HTERT RPE-1 (cell line): ENCODE data around the gene ERGIC2.
"Not testable (repeated sequence)": the region's sequence is repeated elsewhere in the genome, so short reads cannot be mapped to it uniquely, and the experiment has no call there.

Experiments
- in situ Hi-C: fragments of 300-500 bp; cut with MboI; formaldehyde crosslinking; loops from 4 replicates; pipeline ENCODE4 v1.14.3; 2020; ENCODE audit warnings: low sequenced_read_pairs

ERGIC2 gene, protein sequence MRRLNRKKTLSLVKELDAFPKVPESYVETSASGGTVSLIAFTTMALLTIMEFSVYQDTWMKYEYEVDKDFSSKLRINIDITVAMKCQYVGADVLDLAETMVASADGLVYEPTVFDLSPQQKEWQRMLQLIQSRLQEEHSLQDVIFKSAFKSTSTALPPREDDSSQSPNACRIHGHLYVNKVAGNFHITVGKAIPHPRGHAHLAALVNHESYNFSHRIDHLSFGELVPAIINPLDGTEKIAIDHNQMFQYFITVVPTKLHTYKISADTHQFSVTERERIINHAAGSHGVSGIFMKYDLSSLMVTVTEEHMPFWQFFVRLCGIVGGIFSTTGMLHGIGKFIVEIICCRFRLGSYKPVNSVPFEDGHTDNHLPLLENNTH

DNA sequence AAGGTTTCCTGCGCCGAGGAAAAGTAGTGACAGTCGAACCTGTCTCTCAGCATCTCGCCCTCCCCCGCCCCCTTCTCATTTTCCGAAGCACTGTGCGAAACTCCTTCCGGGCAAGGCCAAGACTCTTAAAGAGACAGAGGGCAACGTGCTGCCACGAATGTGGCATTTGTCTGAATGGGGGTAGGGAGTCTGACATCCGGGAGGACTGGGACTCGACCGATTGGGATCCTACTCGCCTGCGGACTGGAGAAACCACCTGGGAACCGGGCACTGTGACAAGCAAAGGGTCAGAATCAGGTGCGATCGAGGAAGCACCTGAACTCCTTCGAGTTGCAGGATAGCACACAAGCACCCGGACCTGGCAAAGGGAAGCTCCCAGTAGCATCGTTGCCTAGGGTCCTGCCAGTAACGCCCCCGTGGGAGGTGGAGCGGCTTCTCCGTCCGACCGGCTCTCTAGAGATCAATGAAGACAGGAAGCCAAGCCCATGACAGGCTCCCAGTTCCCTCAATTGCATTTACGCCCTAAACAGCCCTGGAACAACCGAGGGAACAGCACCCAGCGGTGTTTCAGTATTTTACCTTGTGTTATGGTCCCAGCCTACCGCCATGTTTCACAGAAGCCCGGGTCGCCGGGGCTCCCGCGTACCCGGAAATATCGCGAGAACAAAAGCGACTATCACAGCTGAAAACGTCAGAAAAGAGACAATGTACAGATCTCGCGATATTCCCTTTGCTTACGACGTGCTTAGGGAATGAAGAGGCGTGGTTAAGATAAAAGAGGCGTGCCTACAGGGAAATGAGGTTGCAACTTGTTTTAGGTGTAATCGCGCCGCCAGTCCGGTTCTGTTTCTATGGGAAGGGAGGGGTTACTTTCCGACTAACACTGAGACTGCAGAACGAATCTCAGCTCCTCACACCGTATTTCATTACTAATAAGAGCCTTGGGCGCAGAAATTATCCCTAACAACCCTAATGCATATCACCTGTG is at the start of gene ERGIC2:
Gene ERGIC2, minus strand, starts transcription at position 637 of the 988 bp plus-strand sequence. CDS start 9,539 bp downstream, outside the sequence.
- in situ Hi-C loops, result no loop called here

DNA sequence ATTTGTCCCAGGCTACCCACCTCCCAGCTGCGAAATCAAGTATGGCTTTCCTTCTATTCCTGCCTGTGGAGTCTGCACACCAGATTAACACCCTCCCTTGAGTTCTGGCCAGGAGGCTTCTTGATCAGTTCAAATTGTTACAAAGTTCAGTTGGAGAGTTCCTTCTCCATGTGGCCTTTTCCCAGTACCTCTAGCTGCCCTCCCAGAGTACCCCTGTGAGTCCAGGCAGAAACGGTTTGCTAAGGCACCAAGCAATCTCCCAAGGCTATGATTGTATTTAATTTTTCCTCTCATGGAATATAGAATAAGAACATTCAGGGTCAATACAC is 49.7 kb upstream of the ERGIC2 start:
- in situ Hi-C loops, result no loop called here

DNA sequence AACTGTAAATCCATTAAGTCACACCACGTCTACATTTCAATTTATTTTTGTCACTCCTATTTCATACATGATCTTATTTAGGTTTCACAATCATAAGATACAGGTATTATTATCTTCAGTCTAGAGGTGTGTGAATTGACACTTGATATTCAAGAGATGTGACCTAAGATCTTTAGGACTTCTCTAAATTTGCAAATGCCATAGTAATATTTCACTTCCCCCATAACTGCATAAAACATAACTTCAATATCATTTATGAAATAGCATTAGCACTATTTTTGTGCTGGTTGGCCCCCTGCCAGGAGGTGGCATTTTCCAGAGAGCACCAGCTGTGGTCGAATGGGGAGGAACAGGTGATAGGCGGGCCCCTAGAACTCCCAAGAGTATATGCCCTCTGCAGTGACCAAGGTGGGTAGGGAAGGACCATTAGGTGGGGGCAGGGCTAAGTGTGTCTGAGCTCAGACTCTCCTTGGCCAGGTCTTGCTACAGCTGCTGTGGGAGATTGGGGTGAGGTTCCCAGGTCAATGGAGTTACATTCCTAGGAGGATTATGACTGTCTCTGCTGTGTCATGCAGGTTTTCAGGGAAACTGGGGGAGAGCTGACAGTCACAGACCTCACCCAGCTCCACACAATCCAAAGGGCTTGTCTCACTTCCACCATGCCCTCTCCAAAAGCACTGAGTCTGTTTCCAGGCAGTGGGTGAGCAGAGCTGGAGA is 49.2 kb upstream of the ERGIC2 start:
- in situ Hi-C loops, result no loop called here

- in situ Hi-C loops, result no loop called here
Measured at GRCh38 chr12:29428633-29429032, 47.7 kb upstream of the ERGIC2 start.

DNA sequence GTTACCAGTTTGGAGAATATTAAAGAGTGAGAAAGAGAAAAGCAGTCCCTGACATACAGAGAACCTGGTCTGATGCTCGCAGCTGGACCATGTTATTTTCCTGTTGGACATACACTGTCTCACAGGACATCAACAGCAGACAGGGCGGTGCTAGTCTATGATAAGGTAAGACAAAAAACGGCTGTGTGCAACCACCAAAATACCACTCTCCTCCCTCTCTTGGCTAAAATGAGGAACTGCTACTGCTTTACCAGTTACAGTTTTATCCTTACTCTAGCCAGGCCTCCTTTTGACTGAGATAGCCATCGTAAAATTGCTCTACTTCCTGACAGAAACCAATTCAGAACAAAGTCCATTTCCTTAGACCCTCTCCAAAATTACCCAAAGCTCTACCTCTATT is 47.0 kb upstream of the ERGIC2 start:
- in situ Hi-C loops, result no loop called here

- in situ Hi-C loops, result no loop called here
Measured at GRCh38 chr12:29426498-29426897, 45.5 kb upstream of the ERGIC2 start.

DNA sequence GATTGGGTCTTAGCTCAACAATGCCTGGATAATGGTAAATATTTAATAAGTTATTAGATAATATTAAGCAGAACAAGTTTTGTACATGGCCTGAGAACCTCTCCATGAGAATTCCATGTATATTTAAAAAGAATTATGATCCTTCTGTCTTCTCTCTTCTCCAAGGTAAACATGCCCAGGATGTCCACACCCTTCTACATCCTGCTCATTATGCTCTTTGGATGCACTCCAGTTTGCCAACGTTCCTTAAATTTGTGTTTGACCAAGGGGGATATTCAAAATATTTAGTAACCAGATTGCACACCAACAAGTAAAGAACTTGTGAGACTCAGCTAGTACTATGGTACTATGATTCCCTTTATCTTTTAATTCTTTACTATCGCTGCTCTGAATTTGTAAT is 44.8 kb upstream of the ERGIC2 start:
- in situ Hi-C loops, result no loop called here

GRCh38 chr12:29416748-29417147 is 35.8 kb upstream of the ERGIC2 start:
- in situ Hi-C loops, result no loop called here

DNA sequence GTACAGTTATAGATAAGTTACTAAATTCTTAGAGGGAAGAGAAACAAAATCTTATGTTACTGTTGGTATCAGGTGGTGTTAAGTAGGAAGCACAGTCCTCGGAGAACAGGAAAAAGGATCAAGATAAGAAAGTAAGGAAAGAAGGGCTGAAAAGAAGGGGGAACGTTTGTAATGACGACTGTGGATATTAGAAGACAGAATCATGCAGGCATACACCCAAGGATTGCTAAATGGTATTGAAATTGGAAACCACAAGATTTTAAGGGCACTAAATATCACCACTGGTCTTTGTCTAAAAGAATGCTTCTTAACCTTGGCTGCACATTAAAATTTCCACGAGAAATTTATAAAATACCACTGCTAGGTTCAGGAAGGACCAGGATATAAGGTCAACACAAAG is 34.1 kb upstream of the ERGIC2 start:
- in situ Hi-C loops, result no loop called here

- in situ Hi-C loops, result no loop called here
Measured at GRCh38 chr12:29414368-29414767, 33.4 kb upstream of the ERGIC2 start.

DNA sequence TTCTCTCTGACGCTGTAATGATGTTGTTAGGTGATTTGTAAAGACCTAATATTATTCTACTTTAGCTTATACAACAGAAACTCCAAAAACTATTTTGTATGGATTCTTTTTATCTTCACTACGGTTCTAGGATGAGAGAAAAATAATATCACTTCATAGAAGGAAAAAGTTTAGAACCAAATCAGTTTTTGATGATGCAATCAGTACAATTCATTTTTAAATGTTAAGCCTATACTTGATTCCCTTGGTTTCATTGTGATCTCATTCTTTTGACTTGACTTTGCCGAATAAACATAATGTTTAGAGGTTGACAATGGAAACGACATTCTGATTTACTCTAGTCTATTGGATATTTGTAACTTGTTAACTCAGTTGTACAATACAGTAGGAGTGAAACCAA is 24.6 kb upstream of the ERGIC2 start:
- in situ Hi-C loops, result no loop called here

GRCh38 chr12:29403991-29404390 is 23.0 kb upstream of the ERGIC2 start:
- in situ Hi-C loops, result no loop called here

DNA sequence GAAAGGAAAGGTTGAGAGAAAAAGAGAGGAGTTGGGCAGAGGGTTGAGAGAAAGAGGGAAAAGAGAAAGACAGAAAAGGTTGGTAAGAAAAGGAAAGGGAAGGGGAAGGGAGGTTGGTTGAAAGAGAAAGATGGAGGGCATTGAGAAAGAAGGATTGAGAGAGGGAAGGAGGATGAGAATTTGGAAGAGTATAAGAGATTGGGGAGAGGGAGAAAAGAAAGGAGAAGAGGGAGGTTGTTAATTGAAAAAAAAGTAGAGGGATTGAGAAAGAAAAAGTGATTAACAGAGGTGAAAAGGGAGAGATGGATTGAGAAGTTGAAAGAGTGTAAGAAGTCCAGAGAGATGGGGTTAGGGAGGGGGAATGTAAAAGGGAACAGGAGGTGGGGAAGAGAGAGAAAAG is 21.5 kb upstream of the ERGIC2 start:
- in situ Hi-C loops, result no loop called here

- in situ Hi-C loops, result no loop called here
Measured at GRCh38 chr12:29398495-29398894, 17.5 kb upstream of the ERGIC2 start.

GRCh38 chr12:29396774-29397173 is 15.8 kb upstream of the ERGIC2 start:
- in situ Hi-C loops, result no loop called here

DNA sequence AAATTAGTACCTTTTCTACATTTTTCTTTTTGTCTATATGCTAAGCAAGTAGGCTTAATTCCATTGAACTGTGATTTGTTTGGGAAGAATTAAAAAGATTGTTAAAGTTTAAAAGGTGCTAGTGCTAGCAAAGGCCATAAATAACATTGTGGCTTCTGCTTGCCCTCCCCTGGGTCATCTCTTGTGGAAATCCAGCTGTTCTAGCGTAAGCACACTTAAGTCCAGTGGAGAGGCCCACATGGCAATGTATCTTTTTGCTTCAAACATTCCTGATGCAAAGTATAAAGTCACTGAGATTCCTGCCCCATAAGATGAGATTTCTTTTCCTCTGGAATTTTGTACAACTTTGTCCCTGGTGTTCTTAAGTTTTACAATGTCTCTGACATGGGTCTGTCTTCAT is 14.4 kb upstream of the ERGIC2 start:
- in situ Hi-C loops, result no loop called here

DNA sequence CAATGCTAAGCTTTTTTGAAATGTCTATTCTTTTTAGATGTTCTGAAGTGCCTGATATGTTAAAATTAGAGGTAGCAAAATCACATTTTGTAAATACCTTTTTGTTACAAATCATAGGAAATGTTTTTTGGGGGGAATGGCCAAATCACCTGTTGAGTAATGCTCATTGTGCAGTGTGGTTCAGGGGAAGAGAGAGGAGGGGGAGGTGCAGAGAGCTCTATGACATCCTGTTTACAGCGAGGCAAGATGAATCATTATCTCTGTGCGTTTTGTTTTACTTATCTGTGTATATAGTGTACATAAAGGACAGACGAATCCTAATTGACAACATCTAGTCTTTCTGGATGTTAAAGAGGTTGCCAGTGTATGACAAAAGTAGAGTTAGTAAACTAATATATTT is 9.4 kb upstream of the ERGIC2 start:
- in situ Hi-C loops, result not testable (repeated sequence)

DNA sequence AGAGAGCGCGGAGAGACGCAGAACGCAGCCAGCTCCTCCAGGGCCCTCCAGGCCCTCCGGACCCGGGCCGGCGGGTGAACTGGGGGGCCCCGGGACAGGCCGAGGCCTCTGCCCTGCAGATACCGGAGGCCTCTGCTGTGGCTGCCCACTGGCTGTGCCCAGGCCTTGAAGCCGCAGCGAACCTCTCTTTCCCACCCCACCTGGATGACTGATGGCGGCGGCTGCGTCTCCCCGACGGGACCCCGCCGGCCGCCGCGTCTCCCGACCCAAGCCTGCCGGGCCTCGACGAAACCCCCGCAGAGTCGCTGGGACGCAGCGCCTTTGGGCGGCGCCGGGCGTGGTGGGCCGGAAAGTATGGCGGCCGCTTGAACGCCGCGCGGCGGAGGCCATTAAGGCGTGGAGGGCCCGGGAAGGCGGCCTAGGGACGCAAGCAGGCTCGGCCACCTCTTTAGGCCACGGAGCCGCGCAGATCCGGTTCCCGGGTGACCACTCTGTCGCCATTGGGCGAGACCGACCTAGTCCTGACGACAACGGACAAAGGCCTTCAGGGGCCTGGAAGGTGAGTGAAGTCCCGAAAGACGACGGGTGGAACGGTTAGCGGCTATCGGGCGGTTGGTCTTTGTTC is 8.4 kb upstream of the ERGIC2 start:
- in situ Hi-C loops, result no loop called here

- in situ Hi-C loops, result not testable (repeated sequence)
Measured at GRCh38 chr12:29386084-29386680, 5.2 kb upstream of the ERGIC2 start.

DNA sequence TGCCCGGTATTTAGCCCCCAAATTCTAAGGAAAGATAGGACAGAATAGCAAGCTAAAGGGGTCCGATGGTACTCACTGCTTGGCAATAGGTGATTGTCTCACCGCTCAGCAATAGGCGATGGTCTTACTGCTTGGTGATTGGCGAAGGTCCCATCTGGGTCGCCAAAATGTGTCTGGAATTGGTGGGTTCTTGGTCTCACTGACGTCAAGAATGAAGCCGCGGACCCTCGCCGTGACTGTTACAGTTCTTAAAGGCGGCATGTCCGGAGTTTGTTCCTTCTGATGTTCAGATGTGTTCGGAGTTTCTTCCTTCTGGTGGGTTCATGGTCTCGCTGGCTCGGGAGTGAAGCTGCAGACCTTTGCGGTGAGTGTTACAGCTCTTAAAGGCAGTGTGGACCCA is 4.2 kb upstream of the ERGIC2 start:
- in situ Hi-C loops, result not testable (repeated sequence)
